ENCODE data around the gene APOBEC2.

APOBEC2 gene

DNA sequence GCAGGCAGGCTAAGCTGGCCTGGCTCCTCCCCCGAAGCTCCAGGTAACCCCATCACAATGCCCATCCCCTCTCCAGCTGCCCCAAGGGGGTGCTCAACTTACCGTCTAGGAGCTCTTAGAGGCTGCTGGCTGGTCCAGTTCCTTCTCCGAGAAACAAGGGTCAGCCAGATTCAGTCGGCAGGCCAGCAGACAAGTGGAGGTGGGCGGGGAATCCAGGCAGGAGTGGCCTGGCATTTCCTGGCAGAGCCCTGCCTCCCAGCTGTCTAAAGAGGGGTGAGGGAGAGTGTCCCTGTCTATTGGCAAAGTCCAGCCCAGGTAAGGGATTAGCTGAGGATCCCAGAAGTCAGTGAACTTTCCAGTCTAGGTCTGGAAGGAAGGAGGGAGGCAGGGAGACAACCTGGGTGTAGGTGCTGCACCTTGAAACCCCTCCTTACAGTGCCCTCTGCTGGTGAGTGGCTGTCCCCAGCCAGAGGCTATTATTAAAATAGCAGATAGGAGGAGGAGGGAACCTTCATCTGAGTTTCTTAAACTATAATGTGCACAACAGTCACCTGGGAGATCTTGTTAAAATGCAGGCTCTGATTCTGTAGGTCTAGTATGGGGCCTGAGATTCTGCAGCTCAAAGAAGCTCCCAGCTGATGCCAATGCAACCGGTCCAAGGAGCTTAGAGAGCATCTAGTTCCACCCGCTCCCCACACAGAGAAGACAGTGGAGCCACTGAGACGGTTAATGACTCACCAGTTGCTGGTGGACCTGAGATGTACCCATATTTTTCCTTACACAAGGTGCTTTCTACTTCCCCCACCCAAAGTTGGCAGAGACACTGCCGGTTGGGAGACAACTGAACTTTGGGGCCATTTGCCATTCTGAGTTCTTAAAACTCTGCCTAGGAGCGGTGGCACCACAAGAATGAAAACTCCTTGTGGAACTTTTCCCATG lies 13.7 kb upstream of the APOBEC2 start, which contains the start of gene UNC5CL:
UNC5CL (minus strand) TSS at position 162 of the 939 bp plus-strand sequence. CDS start 4,147 bp downstream, outside the sequence.
- DNase-seq: no peak

DNA sequence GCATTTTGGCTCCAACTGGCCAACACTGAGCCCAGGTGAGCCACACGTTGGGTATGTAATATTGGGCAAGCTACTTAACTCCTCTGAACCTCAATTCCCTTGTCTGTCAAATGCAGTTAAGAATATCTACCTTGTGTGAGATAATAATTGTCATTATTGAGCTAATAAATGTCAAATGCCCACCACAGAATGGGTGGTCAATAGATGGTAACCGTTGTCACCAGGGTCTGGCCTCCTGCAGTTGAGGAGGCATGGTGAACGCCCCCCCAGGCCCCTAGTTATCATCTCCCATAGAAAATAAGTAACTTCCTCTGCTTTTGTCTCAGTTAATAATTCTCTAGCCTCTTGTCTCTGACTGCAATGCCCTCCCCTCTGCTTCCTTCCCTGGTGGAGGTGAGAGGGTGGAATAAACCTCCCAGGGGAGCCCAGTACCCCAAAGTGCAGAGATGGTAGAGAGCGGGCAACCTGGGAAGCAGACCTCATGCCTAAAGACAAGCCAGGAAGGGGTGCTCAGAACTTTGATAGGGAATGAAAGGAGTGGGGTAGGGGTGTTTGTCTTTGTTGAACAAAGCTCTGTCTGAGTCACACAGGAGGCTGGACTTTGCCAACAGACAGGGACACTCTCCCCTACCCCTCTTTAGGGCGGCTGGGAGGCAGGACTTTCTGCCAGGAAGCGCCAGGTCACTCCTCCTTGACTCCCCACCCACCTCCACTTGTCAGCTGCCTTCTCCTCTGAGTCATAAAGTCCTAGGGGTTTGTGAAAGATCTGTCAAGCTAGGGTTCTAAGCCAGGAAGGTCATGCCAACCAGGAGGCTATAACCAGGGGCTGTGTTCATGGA lies 12.7 kb upstream of the APOBEC2 start:
- no peak for DNase-seq

DNA sequence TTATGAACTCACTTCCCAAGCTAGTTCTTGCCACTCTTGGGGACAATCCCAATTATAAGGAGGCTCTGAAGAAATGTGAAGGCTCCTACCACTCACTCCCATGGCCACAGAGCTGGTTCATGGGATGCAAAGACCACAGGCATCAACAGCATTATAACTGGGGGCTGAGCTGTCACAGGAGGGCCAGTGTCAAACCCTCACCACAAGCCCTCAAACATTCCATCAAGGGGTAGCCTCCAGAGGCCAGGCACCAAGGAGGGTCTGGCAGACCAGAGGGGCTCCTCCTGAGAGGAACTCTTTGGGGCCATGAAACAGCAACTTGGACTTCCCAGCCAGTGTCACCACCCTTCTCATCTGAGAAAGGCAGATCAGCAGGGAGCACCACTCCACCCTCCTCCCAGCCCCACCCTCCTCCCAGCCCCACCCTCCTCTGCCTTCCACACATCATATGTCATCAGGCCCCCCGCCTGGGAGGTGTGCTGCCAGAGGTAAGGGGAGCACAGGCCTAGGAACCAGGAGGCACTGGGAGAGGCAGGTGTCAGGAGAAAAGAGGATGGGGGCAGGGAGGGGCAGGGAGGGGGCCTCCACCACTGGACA lies 12.0 kb upstream of the APOBEC2 start:
- DNase-seq: no peak

DNA sequence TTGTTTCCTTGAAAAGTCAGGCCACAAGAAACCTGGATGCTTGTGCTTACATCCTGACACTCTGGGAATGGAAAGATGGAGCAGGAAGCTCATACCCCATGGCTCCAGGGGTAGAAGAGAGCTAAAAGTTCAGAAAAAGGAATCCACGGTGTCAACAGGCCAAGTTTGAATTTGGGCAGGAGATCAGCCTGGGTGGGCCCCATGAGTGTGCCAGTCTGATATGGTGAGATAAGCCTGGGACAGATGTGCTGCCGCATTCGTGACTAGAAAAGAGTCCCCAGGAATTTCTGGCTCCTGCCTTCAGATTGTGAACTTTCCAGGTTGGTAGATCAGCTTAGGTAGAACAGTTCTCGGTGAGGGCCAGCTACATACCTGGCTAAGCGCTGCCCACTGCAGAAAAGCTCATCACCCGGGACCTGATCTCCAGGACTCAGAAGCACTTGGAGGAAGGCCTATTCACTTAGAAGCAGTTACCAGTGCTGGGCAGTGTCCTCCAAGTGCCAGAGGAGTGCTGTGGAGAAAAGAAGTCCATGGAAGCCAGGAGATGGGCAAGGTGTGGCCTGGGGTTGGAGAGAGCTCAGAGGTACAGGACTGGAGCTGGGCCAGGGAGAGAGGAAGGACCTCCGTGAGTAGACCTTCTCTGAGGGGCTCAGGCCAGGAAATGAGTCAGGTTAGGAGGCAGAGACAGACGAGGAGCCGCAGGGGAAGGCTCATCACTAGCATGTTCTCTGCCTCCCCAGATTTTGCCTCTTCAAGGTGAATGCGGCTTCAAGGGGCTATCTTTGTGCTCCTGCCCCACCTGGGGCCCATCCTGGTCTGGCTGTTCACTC lies 10.6 kb upstream of the APOBEC2 start, which contains the start of gene TSPO2:
TSPO2 (plus strand) TSS at position 242 of the 830 bp plus-strand sequence; CDS start at position 761, 519 bp downstream.
- DNase-seq: no peak

DNA sequence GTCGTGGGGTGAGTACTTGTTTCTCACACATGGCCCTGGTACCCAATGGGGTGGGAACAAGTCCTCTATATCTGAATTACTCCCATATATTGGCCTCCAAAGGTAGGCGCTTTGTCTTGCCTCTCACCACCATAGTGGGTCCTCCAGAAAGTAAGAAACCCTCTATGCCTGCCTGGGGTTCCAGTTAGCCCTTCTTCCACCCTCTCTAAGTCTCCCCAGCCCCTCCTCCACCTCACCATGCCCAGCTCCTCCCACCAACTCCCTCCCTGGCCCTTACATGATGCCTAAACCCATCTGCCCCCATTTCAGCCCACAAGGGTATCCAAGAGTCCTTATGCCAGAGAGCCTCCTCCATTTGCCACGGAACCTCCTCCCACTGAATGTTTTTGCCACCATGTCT lies 9.9 kb upstream of the APOBEC2 start:
- no peak for DNase-seq

DNA sequence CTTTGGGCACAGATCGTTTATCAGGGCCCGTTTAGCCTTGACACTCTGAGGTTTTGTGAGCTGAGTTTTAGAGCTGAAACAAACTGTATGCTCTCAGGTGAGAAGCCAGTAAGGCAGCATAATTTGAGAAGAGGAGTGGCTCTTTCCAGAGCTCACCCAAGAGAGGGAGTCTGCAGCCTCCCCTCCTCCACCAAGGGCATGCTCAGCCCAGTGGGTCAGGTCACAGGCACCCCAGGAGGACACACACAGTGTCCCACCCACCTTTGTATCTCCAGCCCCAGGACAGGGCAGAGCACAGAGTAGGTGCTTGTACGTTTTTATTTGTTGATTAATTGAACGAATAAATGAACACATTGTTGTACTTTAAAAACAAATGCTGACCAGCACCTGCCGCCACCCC lies 7.3 kb upstream of the APOBEC2 start:
- no peak for DNase-seq

DNA sequence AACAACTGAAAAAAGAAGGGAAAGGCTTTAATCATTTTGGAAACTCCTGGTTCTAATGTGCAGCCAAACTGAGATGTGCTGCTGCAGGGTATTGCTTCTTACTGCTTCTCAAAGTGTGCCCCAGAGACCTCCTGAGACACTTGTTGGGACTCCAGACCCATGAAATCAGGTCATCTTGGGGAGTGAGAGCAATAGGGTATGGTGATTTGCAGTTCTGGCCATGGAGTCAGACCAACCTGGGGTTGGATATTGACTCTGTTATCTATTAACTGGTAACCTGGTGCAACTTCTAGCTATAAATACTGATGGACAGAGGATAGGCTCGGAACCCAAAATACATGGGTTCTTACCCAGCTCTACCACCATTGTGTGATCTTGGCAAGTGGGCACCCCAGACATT lies 6.9 kb upstream of the APOBEC2 start:
- no peak for DNase-seq

DNA sequence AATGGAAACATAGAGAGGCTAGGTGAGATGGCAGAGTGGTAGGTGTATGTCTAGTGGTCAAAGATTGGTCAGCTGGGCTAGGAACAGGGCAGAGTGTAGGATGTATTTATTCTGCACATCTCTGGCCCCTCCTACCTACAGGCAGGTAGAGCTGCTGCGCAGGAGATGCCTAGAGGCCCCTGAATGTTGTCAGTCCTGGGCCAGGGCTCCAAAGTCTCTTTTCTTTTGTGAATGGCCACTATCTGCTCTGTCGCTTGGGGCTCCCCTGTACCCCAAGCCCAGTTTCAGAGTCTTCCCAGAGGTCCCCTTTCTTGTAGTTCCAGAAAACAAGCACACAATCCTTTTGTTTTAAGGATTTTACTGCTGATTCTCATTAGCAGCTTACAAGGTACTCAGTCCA lies 5.7 kb upstream of the APOBEC2 start:
- DNase-seq: no peak

DNA sequence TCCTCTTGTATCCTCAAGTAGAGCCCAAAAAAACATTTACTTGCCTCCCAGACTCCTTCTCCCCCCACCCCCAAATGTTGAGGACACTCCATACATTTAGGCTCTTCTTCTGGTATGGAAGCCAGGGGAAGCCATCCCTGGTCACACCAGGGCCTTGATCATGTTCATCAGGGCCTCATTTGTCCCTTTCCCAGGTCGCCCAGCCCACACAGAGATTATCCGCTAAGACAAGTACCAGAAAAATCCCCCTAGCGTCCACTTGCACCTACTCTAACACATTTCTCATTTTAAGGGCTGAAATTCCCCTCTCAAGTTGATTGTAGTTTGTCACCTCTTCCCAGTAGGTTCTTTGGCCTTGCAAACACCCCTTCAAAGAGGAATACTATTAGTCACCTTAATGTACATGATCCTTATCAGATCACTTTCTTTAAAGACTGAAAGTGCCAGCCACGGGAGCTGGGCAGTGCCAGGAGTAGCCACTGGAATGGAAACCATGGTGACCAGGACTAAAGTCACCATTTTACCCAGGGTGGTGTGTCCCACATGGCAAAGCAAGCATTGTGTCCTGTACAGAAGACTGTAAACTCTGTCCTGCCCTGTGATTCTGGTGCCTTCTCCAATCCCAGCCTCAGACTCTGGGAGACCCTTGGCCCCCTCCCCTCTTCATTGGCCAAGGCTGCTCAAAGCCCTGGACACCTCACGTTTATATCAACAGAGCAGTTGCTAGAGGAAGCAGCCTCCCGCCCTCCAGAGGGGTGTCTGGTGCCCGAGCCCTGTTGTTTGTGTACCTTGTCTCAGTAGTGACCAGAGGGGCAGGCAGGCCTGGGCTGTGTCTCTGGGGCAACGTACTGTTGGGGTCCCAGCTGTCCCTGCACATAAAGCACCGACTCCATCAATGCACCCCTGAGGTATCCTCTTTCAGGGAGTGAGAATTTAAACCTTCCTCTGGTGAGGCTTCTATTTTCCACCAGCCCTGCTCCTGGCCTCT lies 5.0 kb upstream of the APOBEC2 start:
- DNase-seq: peak; percentile 57

DNA sequence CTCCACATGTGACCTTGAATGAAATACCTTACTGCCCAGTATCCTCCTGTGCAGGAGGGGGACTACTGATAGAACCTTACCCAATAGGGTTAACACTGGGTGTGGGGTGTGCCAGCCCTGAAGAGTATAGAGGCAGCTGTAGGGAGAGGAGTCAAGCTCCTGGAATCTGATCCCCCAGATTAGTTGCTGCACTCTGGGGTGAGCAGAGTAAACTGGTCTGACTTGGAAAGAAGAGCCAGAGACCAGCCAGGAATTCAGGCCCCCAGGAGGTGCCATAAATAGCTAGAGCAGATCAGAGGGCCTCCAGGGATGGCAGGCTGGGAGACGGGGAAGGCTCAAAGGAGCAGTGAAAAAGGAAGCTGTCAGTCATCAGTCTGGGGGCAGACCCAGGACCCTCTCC lies 3.5 kb upstream of the APOBEC2 start:
- no peak for DNase-seq

DNA sequence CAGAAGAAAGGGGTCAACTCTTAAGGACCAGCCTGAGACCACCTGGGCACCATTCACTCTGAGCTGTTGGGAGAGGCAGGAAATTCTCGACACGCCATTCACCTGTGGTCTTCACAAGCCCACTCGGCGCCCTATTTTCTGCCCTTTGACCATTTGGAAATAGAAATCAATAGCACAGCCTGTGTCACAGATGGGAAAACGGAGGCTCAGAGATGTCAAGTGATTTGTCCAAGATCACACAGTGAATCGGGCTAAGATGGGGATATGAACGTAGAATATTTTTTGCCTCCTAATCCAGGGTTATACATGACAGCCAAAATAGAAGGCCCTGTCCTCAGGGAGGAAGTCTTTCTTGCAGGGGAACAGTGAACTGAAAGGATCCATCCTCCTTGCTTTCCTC lies 3.0 kb upstream of the APOBEC2 start:
- no peak for DNase-seq

DNA sequence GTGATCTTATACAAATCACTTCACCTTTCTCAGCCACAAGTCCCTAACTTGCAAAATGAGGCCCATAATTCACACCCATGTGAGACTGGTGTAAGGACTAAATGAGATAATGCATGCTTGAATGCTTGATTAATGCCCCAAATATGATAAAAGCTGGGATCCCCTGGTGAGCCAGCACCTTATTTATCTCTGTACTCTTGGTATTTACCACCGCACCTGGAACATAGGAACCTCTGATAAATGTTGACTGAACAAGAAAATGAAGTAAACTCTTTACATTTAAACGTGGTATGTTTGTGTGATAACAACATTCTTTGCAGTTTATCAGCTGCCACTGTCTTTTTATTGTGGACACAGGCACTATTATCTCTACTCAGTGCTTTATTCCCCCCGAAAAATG lies 2.5 kb upstream of the APOBEC2 start:
- no peak for DNase-seq

DNA sequence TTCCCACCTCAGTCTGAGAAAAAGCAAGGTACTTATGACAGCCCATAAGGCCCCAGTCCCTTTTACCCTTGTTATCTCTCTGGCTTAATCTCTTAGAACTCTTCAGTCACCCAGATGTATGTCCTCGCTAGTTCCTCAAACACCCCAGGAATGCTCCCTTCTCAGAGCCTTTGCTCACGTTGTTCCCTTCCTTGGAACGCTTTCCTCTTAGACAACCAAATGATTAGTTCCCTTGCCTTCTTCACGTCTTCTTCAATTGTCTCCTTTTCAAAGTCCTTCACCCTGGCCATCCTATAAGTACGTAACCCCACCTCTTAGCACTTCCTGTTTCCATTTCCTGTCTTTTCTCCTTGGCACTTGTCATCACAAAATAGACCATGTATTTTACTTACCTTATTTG lies 1.1 kb upstream of the APOBEC2 start:
- no peak for DNase-seq

DNA sequence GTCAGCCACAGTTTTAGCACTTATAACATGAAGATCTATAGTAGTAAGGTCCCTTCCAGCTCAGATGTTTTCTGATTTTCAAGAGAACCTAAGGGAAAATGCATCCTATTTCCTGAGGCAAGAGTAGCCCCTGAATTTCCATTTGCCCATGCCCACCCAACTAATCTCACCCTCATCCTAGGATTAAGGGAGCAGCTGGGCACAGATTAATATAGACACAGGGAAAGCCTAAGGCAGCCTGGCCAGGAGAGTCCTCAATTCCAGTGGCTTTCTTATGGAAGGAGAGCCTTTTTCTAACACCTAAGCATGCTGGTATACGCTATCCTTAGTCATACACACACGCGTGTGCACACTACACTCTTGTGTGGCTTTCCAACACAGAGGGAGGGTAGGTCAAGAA lies 1.5 kb downstream of the APOBEC2 start:
- DNase-seq: no peak

DNA sequence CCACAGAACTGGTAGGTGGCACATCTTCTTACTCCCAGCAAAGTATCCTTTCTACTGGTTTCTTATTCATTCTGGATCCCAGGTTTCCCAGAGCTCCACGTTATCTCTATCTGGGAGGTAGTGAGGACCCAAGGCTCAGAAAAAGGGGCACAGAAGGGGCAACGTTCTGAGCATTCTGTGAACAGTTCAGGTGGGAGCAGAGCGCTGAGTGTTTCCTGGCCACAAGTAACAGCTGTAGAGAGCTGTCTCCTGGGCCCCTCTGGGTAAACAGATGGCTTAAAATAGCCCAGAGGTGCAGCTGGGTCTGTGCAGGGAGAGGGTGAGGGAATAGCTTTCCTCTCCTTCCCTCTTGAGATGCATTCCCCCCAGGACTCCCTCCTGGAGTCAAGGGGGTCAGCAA lies 2.1 kb downstream of the APOBEC2 start:
- no peak for DNase-seq

DNA sequence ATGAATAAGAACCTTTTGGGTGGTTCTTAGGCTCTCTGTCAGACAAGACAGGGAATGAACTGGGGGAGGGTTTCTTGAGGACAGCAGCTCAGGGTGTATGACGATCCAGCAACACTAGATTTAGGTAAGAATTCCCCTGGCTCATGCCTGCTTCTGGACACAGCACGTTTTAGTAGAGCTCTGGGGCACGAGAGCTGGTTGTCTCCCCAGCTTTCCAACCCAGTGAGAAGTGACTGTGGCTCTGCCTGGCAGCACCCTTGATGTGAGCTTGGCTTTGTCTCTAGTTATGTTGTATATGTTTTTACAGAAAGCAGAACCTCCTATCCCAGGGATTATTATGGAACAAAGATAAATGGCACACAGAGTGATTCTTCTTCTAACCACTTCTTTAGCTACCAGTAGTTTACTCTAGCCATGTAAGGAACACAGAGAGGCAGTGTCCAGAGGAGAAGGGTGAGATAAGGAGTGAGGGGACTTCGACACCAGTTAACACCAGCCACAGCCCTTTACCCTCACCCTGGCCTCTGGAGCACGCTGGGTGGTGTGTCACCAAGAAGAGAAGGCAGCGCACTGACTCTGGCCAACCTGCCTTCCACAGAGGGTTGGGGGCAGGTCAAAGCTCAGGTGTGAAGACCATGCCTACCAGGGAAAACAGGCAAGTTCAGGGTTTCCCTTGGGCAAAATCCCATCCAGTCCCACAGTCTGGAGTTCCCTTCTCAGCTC lies 3.9 kb downstream of the APOBEC2 start:
- DNase-seq: no peak

DNA sequence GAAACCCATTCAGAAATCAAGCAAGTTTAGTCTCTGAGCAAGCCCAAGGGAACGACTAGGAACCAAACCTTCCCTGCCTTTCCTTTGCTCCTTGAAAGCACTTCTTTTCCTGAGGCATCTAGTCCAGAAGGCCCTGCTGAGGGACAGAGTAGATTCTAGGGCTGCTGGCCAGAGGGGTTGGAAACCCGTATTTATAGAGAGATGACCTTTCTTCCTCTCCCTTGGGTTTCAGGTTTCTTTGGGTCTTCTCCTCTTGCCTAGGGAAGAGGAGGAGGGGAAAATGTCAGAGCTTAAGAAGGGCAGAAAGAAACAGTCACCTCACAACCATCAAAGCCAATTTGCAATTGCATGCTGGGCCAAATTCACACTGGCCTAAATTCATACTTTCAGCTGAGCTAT lies 5.8 kb downstream of the APOBEC2 start:
- no peak for DNase-seq

DNA sequence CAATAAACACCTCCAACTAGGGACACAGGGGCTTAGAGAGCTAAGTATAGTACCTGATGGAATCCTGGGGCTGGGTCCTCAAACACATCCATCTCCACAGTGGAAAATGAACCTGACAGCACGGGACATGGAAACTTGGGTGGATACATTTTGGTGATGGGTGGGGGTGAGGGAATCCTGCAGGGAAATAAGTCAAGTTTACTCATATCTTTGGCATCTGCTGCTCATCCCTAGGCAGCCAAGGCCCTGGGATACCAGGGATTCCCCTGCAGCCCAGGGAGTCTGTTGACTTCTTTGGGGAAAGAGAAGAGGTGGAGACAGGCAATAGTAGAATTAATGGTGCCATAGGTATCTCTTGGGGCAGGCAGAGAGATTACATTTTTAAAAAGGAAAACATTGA lies 6.6 kb downstream of the APOBEC2 start:
- no peak for DNase-seq

DNA sequence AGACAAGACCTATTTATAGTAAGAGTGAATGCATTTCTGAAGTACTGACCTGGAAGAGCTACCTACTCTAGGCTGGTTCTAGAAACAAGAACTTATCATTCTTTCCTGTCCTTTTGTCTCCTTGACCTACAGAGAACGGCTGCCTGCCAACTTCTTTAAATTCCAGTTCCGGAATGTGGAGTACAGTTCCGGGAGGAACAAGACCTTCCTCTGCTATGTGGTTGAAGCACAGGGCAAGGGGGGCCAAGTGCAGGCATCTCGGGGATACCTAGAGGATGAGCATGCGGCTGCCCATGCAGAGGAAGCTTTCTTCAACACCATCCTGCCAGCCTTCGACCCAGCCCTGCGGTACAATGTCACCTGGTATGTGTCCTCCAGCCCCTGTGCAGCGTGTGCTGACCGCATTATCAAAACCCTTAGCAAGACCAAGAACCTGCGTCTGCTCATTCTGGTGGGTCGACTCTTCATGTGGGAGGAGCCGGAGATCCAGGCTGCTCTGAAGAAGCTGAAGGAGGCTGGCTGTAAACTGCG lies 8.3 kb downstream of the APOBEC2 start:
- DNase-seq: no peak

DNA sequence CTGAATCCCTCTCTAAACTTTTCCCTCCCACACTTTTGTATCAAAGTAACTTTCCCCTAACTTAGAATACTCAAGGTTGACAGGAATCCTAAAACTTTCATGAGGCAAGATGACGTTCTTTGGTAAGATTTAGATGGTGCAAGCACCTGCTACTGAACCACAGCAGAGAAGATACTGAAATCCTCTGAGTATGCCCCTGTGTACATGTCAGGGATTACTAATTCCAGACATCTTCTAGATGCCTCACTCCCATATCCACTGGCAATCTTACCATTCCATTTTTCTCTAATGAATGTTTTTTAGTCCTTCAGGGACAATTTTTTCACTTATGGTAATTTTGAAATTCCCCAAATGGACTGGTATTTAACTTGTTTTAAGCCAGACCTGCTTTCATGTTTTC lies 9.1 kb downstream of the APOBEC2 start:
- DNase-seq: no peak

Measured in right hindlimb (tissue), 1 donor.